Brain microvascular endothelial cell (primary cell): ENCODE data around the gene RHBDL1.

Experiments used
- DNase-seq: peaks from one replicate; pipeline ENCODE4 v3.0.0-alpha.2; 2020
- H3K27ac ChIP-seq: fragments of 250-450 bp; sonication (Bioruptor Pico); 2 replicates; pipeline ENCODE4 v1.5.1; 2020; ENCODE audit warnings: mild to moderate bottlenecking, moderate library complexity
- H3K27me3 ChIP-seq: fragments of 250-450 bp; sonication (Bioruptor Pico); replicated peaks from 2 replicates; pipeline ENCODE4 v1.5.1; 2020; ENCODE audit warnings: mild to moderate bottlenecking
- H3K36me3 ChIP-seq: fragments of 250-450 bp; sonication (Bioruptor Pico); replicated peaks from 2 replicates; pipeline ENCODE4 v1.5.1; 2020; ENCODE audit warnings: mild to moderate bottlenecking
- H3K4me3 ChIP-seq: 2 replicates; pipeline ENCODE4 v1.5.1; 2011; ENCODE audit warnings: low read depth, mild to moderate bottlenecking, control low read depth, low read length, moderate library complexity
- in situ Hi-C: cut with HindIII; loops from 2 replicates; pipeline ENCODE4 v1.10.0; 2017; ENCODE audit warnings: low sequenced_read_pairs, low pct_ligation_motif_present
- TF ChIP-seq, protein P1 (sequence below): IDR thresholded peaks from 2 replicates; pipeline ENCODE4 v1.5.1; 2011; ENCODE audit warnings: low read depth, mild to moderate bottlenecking, moderate library complexity, low read length, control low read depth, inconsistent platforms; ENCODE audit errors: missing control alignments

Gene RHBDL1

GRCh38 chr16:684071-684794 is 8.8 kb downstream of the RHBDL1 start, which contains the start of gene JMJD8:
TSS of gene JMJD8 (minus strand) at chr16:684334. CDS start at chr16:684319, 15 bp downstream.
- in situ Hi-C loops, result no loop called here
- Histone ChIP-seq H3K36me3 (peaks cover 25% of the 10 kb centered on the region), H3K27ac (peak within 1 kb of the TSS; percentile 24), H3K4me3 (peak within 1 kb of the TSS; percentile 60), H3K27me3 (no peaks in the 10 kb centered on the region)
- peak; percentile 89 for DNase-seq
- TF ChIP-seq, protein P1, sequence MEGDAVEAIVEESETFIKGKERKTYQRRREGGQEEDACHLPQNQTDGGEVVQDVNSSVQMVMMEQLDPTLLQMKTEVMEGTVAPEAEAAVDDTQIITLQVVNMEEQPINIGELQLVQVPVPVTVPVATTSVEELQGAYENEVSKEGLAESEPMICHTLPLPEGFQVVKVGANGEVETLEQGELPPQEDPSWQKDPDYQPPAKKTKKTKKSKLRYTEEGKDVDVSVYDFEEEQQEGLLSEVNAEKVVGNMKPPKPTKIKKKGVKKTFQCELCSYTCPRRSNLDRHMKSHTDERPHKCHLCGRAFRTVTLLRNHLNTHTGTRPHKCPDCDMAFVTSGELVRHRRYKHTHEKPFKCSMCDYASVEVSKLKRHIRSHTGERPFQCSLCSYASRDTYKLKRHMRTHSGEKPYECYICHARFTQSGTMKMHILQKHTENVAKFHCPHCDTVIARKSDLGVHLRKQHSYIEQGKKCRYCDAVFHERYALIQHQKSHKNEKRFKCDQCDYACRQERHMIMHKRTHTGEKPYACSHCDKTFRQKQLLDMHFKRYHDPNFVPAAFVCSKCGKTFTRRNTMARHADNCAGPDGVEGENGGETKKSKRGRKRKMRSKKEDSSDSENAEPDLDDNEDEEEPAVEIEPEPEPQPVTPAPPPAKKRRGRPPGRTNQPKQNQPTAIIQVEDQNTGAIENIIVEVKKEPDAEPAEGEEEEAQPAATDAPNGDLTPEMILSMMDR, result no peak

- Histone ChIP-seq H3K36me3 (peaks cover 25% of the 10 kb centered on the region), H3K4me3 (no peak overlapping the region), H3K27ac (no peak overlapping the region), H3K27me3 (no peaks in the 10 kb centered on the region)
- no peak for DNase-seq
- TF ChIP-seq, protein P1, result no peak
- in situ Hi-C loops, result no loop called here
These were observed 9.7 kb downstream of the RHBDL1 start for GRCh38 chr16:684961-685696.

GRCh38 chr16:685967-686366 is 10.5 kb downstream of the RHBDL1 start:
- no peak overlapping the region for H3K27ac ChIP-seq
- H3K4me3 ChIP-seq, result no peak overlapping the region
- TF ChIP-seq, protein P1, result peak; percentile 61
- DNase-seq, result no peak
- peaks cover 25% of the 10 kb centered on the region for H3K36me3 ChIP-seq
- no peaks in the 10 kb centered on the region for H3K27me3 ChIP-seq
- in situ Hi-C loops, result no loop called here

GRCh38 chr16:686459-687260 is 11.2 kb downstream of the RHBDL1 start:
- Histone ChIP-seq H3K27ac (no peak overlapping the region), H3K36me3 (peaks cover 23% of the 10 kb centered on the region), H3K4me3 (no peak overlapping the region), H3K27me3 (no peaks in the 10 kb centered on the region)
- in situ Hi-C loops, result no loop called here
- no peak for DNase-seq
- TF ChIP-seq, protein P1, result no peak

GRCh38 chr16:687499-687898 is 12.0 kb downstream of the RHBDL1 start:
- DNase-seq, result no peak
- Histone ChIP-seq H3K27me3 (no peaks in the 10 kb centered on the region), H3K36me3 (peaks cover 15% of the 10 kb centered on the region), H3K4me3 (no peak overlapping the region), H3K27ac (no peak overlapping the region)
- in situ Hi-C loops, result no loop called here
- TF ChIP-seq, protein P1, result no peak
